IMR-90 (cell line): ENCODE measurements around the gene RAD51B. TPM values are rescaled to one million over a fixed set of nuclear protein-coding genes. Genes with fewer than 3 reads are reported as not detected.

Experiments used
- ATAC-seq: fragments of 200-7000 bp; cut with Tn5 transposase; 2 replicates; pipeline ENCODE4 v1.9.1; 2020; ENCODE audit warnings: low read depth, mild to moderate bottlenecking, moderate library complexity
- BruUV-seq: library from RNA; stranded (reverse); fragments of 400-500 nt; replicated peaks from 2 replicates; lab custom pipeline; 2021; lab: Mats Ljungman, UMichigan
- CTCF ChIA-PET: fragments of 300-600 bp; formaldehyde crosslinking; extraction: SDS; loops from one replicate; lab custom pipeline; 2021; ENCODE audit warnings: antibody characterized with exemption; lab: Yijun Ruan, JAX
- POLR2A ChIA-PET: fragments of 300-600 bp; sonication (Branson Sonifier 250); formaldehyde crosslinking; loops from one replicate; lab custom pipeline; 2022; ENCODE audit warnings: antibody characterized with exemption; ENCODE audit not compliant: unreplicated experiment; lab: Charles Lee
- DNase-seq: peaks from one replicate; pipeline ENCODE4 v3.0.0; 2013
- H2AFZ ChIP-seq: replicated peaks from 2 replicates; pipeline ENCODE3; 2013; ENCODE audit warnings: low read length, mild to moderate bottlenecking; ENCODE audit not compliant: poor library complexity
- H2AK5ac ChIP-seq: 2 replicates; pipeline ENCODE4 v1.6.1; 2013; ENCODE audit warnings: low read depth, low read length, inconsistent platforms
- H2AK9ac ChIP-seq: replicated peaks from 2 replicates; pipeline ENCODE3; 2013; ENCODE audit warnings: mild to moderate bottlenecking, low read depth, low read length, moderate library complexity; ENCODE audit not compliant: poor library complexity
- H2BK120ac ChIP-seq: 2 replicates; pipeline ENCODE4 v1.6.1; 2013; ENCODE audit warnings: low read depth, low read length, inconsistent platforms
- H2BK15ac ChIP-seq: 3 replicates; pipeline ENCODE4 v1.6.1; 2013; ENCODE audit warnings: low read depth, low read length, inconsistent platforms
- H2BK20ac ChIP-seq: 2 replicates; pipeline ENCODE4 v1.6.1; 2013; ENCODE audit warnings: low read depth, mild to moderate bottlenecking, inconsistent platforms, low read length, moderate library complexity
- H2BK5ac ChIP-seq: 2 replicates; pipeline ENCODE4 v1.6.1; 2013; ENCODE audit warnings: mild to moderate bottlenecking, low read depth, low read length, inconsistent platforms; ENCODE audit not compliant: poor library complexity, severe bottlenecking
- H3K14ac ChIP-seq: replicated peaks from 2 replicates; pipeline ENCODE4 v1.6.1; 2013; ENCODE audit warnings: low read depth, low read length, inconsistent platforms
- H3K18ac ChIP-seq: 2 replicates; pipeline ENCODE4 v1.6.1; 2013; ENCODE audit warnings: low read depth, low read length, control low read depth
- H3K23ac ChIP-seq: 2 replicates; pipeline ENCODE4 v1.6.1; 2013; ENCODE audit warnings: low read depth, low read length, inconsistent platforms
- H3K27ac ChIP-seq: 2 replicates; pipeline ENCODE4 v1.5.1; 2013; ENCODE audit warnings: mild to moderate bottlenecking, control low read depth, low read length; ENCODE audit not compliant: insufficient read depth
- H3K27me3 ChIP-seq: 2 replicates; pipeline ENCODE4 v1.6.1; 2013; ENCODE audit warnings: low read length; ENCODE audit not compliant: control insufficient read depth, insufficient read depth
- H3K36me3 ChIP-seq: 2 replicates; pipeline ENCODE4 v1.6.1; 2013; ENCODE audit warnings: low read length, mixed read lengths; ENCODE audit not compliant: control insufficient read depth, insufficient read depth
- H3K4ac ChIP-seq: 2 replicates; pipeline ENCODE4 v1.6.1; 2013; ENCODE audit warnings: low read depth, low read length, inconsistent platforms
- H3K4me1 ChIP-seq: 2 replicates; pipeline ENCODE4 v1.6.1; 2013; ENCODE audit warnings: low read length, mixed read lengths; ENCODE audit not compliant: control insufficient read depth, insufficient read depth
- H3K4me2 ChIP-seq: 2 replicates; pipeline ENCODE4 v1.6.1; 2013; ENCODE audit warnings: low read depth, mild to moderate bottlenecking, control low read depth, low read length, moderate library complexity
- H3K4me3 ChIP-seq: 2 replicates; pipeline ENCODE4 v1.5.1; 2013; ENCODE audit warnings: low read depth, mild to moderate bottlenecking, control low read depth, low read length, moderate library complexity; ENCODE audit not compliant: insufficient read depth
- H3K56ac ChIP-seq: 2 replicates; pipeline ENCODE4 v1.6.1; 2013; ENCODE audit warnings: low read length, inconsistent platforms; ENCODE audit not compliant: insufficient read depth; ENCODE audit errors: extremely low read depth
- H3K79me1 ChIP-seq, 2 experiments: 2 replicates each; pipeline ENCODE4 v1.6.1; 2013; ENCODE audit warnings: low read length in 2 of 2, inconsistent platforms in 1 of 2, low read depth in 1 of 2
- H3K9ac ChIP-seq: 2 replicates; pipeline ENCODE4 v1.6.1; 2013; ENCODE audit warnings: low read depth, low read length, control low read depth
- H3K9me1 ChIP-seq: 2 replicates; pipeline ENCODE4 v1.6.1; 2013; ENCODE audit warnings: low read length, inconsistent platforms; ENCODE audit not compliant: insufficient read depth
- H3K9me3 ChIP-seq: 2 replicates; pipeline ENCODE4 v1.6.1; 2013; ENCODE audit warnings: low read length; ENCODE audit not compliant: control insufficient read depth, insufficient read depth
- H4K20me1 ChIP-seq: 2 replicates; pipeline ENCODE4 v1.6.1; 2013; ENCODE audit warnings: low read length, inconsistent platforms; ENCODE audit not compliant: insufficient read depth
- H4K5ac ChIP-seq: 2 replicates; pipeline ENCODE4 v1.6.1; 2013; ENCODE audit warnings: mild to moderate bottlenecking, low read depth, low read length, control low read depth
- H4K8ac ChIP-seq, 2 experiments: 2 replicates each; pipeline ENCODE4 v1.6.1; 2013; ENCODE audit warnings: low read depth in 2 of 2, low read length in 2 of 2, control low read depth in 1 of 2, inconsistent platforms in 1 of 2
- H4K91ac ChIP-seq: 2 replicates; pipeline ENCODE4 v1.6.1; 2013; ENCODE audit warnings: low read depth, low read length, inconsistent platforms; ENCODE audit not compliant: insufficient read depth
- BHLHE40 ChIP-seq: fragments of 150-350 bp; IDR thresholded peaks from 2 replicates; pipeline ENCODE4 v1.6.1; 2016; ENCODE audit warnings: mild to moderate bottlenecking, low read depth, low read length
- CEBPB ChIP-seq: IDR thresholded peaks from 2 replicates; pipeline ENCODE4 v1.6.1; 2012; ENCODE audit warnings: low read depth, low read length, improper control_type of control experiment
- CHD1 ChIP-seq: IDR thresholded peaks from 2 replicates; pipeline ENCODE4 v1.6.1; 2012; ENCODE audit warnings: low read depth, low read length, improper control_type of control experiment
- FOS ChIP-seq: fragments of 150-350 bp; IDR thresholded peaks from 2 replicates; pipeline ENCODE4 v1.6.1; 2016; ENCODE audit warnings: low read depth, low read length
- MAFK ChIP-seq: IDR thresholded peaks from 2 replicates; pipeline ENCODE4 v1.6.1; 2012; ENCODE audit warnings: low read depth, low read length, improper control_type of control experiment
- MAZ ChIP-seq: IDR thresholded peaks from 2 replicates; pipeline ENCODE4 v1.6.1; 2012; ENCODE audit warnings: low read depth, mild to moderate bottlenecking, low read length, improper control_type of control experiment, moderate library complexity, borderline replicate concordance
- MXI1 ChIP-seq: IDR thresholded peaks from 2 replicates; pipeline ENCODE4 v1.6.1; 2012; ENCODE audit warnings: low read depth, mild to moderate bottlenecking, low read length, moderate library complexity, borderline replicate concordance
- RAD21 ChIP-seq: IDR thresholded peaks from 2 replicates; pipeline ENCODE4 v1.6.1; 2012; ENCODE audit warnings: low read length, improper control_type of control experiment
- RCOR1 ChIP-seq: IDR thresholded peaks from 2 replicates; pipeline ENCODE4 v1.6.1; 2012; ENCODE audit warnings: mild to moderate bottlenecking, low read length, improper control_type of control experiment; ENCODE audit not compliant: insufficient replicate concordance
- RFX5 ChIP-seq: IDR thresholded peaks from 2 replicates; pipeline ENCODE4 v1.8.0; 2012; ENCODE audit warnings: low read depth, mild to moderate bottlenecking, low read length, moderate library complexity
- WGBS, 2 experiments: methylation state at CpG; one replicate each; pipeline versions ENCODE4 v1.1.5 to v1.1.7; 2013; ENCODE audit warnings: missing lambda C conversion rate in 2 of 2; ENCODE audit not compliant: insufficient read length in 1 of 2; ENCODE audit errors: extremely low coverage in 2 of 2; 5-methylcytosine and 5-hydroxymethylcytosine counted together
- dilution Hi-C: fragments of 300-500 bp; cut with HindIII; formaldehyde crosslinking; loops from one replicate; pipeline ENCODE4 v1.14.3; 2018; ENCODE audit warnings: low sequenced_read_pairs; ENCODE audit not compliant: unreplicated experiment
- in situ Hi-C: fragments of 300-500 bp; cut with MboI; formaldehyde crosslinking; loops from 3 replicates; pipeline ENCODE4 v1.14.3; 2019; ENCODE audit warnings: low sequenced_read_pairs, inconsistent platforms, mixed read lengths
- intact Hi-C: fragments of 100-400 bp; cut with micrococcal nuclease; formaldehyde crosslinking; loops from 2 replicates; pipeline ENCODE4 v1.10.0; 2022
- polyA plus RNA-seq, 3 experiments: library from polyadenylated mRNA; depleted of rRNA; stranded (reverse); fragments of >200 nt; gene quantifications; 2 replicates each; pipeline ENCODE4 v1.2.3, GENCODE V29; 2012; ENCODE audit warnings: low replicate concordance in 1 of 3
- total RNA-seq: library from RNA; depleted of rRNA; stranded (reverse); fragments of >200 nt; gene quantifications from 2 replicates; pipeline ENCODE4 v1.2.3, GENCODE V29; 2012
- TF ChIP-seq, protein P1 (sequence below): conservative IDR thresholded peaks from 2 replicates; pipeline ENCODE4 v1.5.1; 2012; ENCODE audit warnings: mild to moderate bottlenecking, low read depth, low read length, improper control_type of control experiment

Gene RAD51B
- total and polyA plus RNA-seq, 2 of the 4 experiments (the other 2 are of a cell fraction) = 5.1 to 18.8 TPM

DNA sequence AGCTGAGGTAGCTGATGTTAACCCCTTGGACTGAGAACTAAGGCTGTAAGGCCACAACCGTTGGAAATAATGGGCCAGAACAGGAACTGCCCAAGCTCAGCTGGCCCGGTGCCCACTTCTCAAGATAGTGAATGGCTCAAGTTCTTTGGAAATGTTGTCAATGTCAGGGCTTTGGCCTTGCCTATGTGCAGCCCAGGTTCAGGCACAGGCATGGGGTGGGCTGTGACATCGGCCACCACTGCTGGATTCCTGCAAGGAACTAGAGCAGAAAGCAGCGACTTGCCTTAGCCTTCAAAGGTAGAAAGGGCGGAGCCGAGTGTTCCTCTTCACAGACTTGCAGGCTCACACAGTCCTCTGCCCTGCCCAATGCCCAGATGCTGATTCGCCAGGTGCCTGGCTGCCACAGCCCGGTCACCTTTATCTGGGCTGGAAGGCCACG is 682.1 kb downstream of the RAD51B start:
- no peaks in the 10 kb centered on the region for H4K20me1 ChIP-seq
- no peak for TF ChIP-seq FOS
- TF ChIP-seq MAFK = no peak
- no peak for TF ChIP-seq CHD1
- TF ChIP-seq, protein P1, sequence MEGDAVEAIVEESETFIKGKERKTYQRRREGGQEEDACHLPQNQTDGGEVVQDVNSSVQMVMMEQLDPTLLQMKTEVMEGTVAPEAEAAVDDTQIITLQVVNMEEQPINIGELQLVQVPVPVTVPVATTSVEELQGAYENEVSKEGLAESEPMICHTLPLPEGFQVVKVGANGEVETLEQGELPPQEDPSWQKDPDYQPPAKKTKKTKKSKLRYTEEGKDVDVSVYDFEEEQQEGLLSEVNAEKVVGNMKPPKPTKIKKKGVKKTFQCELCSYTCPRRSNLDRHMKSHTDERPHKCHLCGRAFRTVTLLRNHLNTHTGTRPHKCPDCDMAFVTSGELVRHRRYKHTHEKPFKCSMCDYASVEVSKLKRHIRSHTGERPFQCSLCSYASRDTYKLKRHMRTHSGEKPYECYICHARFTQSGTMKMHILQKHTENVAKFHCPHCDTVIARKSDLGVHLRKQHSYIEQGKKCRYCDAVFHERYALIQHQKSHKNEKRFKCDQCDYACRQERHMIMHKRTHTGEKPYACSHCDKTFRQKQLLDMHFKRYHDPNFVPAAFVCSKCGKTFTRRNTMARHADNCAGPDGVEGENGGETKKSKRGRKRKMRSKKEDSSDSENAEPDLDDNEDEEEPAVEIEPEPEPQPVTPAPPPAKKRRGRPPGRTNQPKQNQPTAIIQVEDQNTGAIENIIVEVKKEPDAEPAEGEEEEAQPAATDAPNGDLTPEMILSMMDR = no peak
- no peak for TF ChIP-seq MXI1
- no peak for TF ChIP-seq BHLHE40
- no peak for TF ChIP-seq CEBPB
- TF ChIP-seq RCOR1 = no peak
- TF ChIP-seq RFX5 = no peak
- TF ChIP-seq MAZ = no peak
- no peak for TF ChIP-seq RAD21
- no peak overlapping the region for H4K5ac ChIP-seq
- no peak overlapping the region for H3K56ac ChIP-seq
- POLR2A ChIA-PET = no interaction called here
- no peak overlapping the region for H3K4me2 ChIP-seq
- no peak overlapping the region for H2BK20ac ChIP-seq
- intact Hi-C loops = no loop called here
- H3K27ac ChIP-seq = no peak overlapping the region
- H3K14ac ChIP-seq = no peak overlapping the region
- DNase-seq = no peak
- dilution Hi-C loops = no loop called here
- 0 out of 4 replicates have a peak, but pooled peaks cover 0 to 2% of the 10 kb centered on the region in 2 experiments for H3K79me1 ChIP-seq
- in situ Hi-C loops = no loop called here
- ATAC-seq = no peak
- H3K4me1 ChIP-seq = peaks cover 9% of the 10 kb centered on the region
- H3K23ac ChIP-seq = no peak overlapping the region
- no peak overlapping the region for H3K18ac ChIP-seq
- H3K36me3 ChIP-seq = no peaks in the 10 kb centered on the region
- H2AK9ac ChIP-seq = no peak overlapping the region
- H2AFZ ChIP-seq = no peak overlapping the region
- H3K4ac ChIP-seq = no peak overlapping the region
- no peak overlapping the region for H2AK5ac ChIP-seq
- no peak overlapping the region for H4K91ac ChIP-seq
- H2BK120ac ChIP-seq = no peak overlapping the region
- no peak overlapping the region for H3K4me3 ChIP-seq
- no peak overlapping the region for H4K8ac ChIP-seq
- no peak overlapping the region for H2BK5ac ChIP-seq
- no peaks in the 10 kb centered on the region for H3K9me3 ChIP-seq
- no peak overlapping the region for H2BK15ac ChIP-seq
- no peak overlapping the region for H3K9ac ChIP-seq
- H3K9me1 ChIP-seq = peaks cover 8% of the 10 kb centered on the region
- H3K27me3 ChIP-seq = no peaks in the 10 kb centered on the region
- no TSS peak for BruUV-seq
- 89% methylated on average over 5 of the region's 9 CpGs; no CpG with 5 or more reads in 1 of the 2 experiments for WGBS, 2 experiments
- CTCF ChIA-PET = no interaction called here
